ENCODE results near the gene ATXN1. TPM values are rescaled to one million over a fixed set of nuclear protein-coding genes. Genes with fewer than 3 reads are reported as not detected.
A peak's percentile ranks its signal among the peaks of the same experiment; 100 is the strongest.

Gene ATXN1
- total RNA-seq, 1 donor from 2014 or later: 64.5 TPM

DNA sequence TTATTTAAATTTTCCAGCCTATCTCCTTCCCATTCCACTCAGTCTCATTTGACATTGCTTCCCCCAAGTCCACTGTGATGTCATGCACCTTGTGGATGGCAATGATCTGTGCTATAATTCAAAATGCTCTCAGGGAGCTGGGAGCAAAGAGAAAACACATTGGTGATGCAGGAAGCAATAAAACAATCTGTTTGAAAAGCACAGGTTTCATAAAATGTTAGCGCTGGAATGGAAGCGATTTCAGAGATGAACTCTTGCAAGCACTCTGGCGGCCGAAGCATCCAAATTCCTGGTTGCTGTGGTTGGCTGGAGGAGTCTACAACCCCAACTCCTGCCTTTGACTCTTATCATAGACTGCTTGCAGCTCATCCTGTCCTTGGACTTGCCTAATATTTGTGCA is 355.9 kb downstream of the ATXN1 start:
- Mint-ChIP-seq H3K27ac (ENCODE audit: unreplicated experiment) (no peak overlapping the region), H3K4me1 (ENCODE audit: low read depth) (peaks cover 69% of the 10 kb centered on the region), H3K36me3 (ENCODE audit: low read depth) (peaks cover 8% of the 10 kb centered on the region), H3K9me3 (ENCODE audit: low read depth) (peaks cover 4% of the 10 kb centered on the region), H3K4me3 (ENCODE audit: unreplicated experiment) (no peak overlapping the region), H3K27me3 (ENCODE audit: low read depth) (no peaks in the 10 kb centered on the region)
- TF ChIP-seq, protein P1, sequence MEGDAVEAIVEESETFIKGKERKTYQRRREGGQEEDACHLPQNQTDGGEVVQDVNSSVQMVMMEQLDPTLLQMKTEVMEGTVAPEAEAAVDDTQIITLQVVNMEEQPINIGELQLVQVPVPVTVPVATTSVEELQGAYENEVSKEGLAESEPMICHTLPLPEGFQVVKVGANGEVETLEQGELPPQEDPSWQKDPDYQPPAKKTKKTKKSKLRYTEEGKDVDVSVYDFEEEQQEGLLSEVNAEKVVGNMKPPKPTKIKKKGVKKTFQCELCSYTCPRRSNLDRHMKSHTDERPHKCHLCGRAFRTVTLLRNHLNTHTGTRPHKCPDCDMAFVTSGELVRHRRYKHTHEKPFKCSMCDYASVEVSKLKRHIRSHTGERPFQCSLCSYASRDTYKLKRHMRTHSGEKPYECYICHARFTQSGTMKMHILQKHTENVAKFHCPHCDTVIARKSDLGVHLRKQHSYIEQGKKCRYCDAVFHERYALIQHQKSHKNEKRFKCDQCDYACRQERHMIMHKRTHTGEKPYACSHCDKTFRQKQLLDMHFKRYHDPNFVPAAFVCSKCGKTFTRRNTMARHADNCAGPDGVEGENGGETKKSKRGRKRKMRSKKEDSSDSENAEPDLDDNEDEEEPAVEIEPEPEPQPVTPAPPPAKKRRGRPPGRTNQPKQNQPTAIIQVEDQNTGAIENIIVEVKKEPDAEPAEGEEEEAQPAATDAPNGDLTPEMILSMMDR (IDR thresholded peaks at IDR 0.05): no peak
- no peak for DNase-seq (ENCODE audit: low spot score)

DNA sequence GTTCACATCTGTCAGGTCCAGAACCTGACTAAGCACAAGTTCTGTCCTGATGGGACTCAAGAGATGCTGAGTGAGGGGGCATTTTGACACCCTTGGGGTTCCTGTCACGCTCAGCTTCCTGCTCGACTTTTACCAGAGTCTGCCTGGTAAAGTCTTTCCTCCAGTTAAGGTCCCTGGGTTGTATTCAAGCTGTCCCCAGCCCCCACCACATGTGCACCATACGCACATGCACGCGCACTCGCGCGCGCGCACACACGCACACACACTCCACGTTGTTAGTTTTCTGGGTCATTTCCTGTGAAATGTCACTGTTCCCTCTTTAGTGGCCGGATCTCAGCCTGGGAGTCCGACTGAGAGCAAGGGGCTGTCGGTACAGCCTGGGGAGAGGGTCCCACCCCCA is 356.8 kb downstream of the ATXN1 start:
- no peak overlapping the region for H3K4me3 Mint-ChIP-seq (ENCODE audit: unreplicated experiment)
- H3K27ac Mint-ChIP-seq (ENCODE audit: unreplicated experiment): peak overlapping the region; percentile 88
- TF ChIP-seq, protein P1 (IDR thresholded peaks at IDR 0.05): no peak
- no peak for DNase-seq (ENCODE audit: low spot score)
- peaks cover 4% of the 10 kb centered on the region for H3K9me3 Mint-ChIP-seq (ENCODE audit: low read depth)
- peaks cover 8% of the 10 kb centered on the region for H3K36me3 Mint-ChIP-seq (ENCODE audit: low read depth)
- H3K27me3 Mint-ChIP-seq (ENCODE audit: low read depth): no peaks in the 10 kb centered on the region
- peaks cover 72% of the 10 kb centered on the region for H3K4me1 Mint-ChIP-seq (ENCODE audit: low read depth)

DNA sequence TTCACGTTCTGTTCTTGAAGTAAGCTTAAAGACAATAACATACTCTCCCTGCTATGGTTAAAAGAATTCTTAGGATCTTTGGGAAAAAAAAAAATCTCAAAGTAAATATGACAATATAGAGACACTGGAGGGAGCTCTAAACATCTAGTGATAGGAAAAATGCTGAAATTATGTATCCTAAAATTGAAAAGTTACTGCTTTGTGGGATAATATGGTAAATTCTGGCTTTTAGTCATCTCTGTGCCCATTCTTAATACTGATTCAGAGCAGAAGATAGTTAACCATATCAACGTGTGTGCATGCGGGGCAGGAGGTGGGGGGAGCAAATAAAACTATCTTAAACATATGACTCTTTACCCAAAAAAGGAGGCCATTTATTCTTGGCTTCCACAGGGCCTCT is 357.4 kb downstream of the ATXN1 start:
- no peak for DNase-seq (ENCODE audit: low spot score)
- TF ChIP-seq, protein P1 (IDR thresholded peaks at IDR 0.05): peak; percentile 82
- Mint-ChIP-seq H3K36me3 (ENCODE audit: low read depth) (peaks cover 8% of the 10 kb centered on the region), H3K27ac (ENCODE audit: unreplicated experiment) (peak overlapping the region; percentile 88), H3K4me3 (ENCODE audit: unreplicated experiment) (no peak overlapping the region), H3K27me3 (ENCODE audit: low read depth) (no peaks in the 10 kb centered on the region), H3K9me3 (ENCODE audit: low read depth) (peaks cover 4% of the 10 kb centered on the region), H3K4me1 (ENCODE audit: low read depth) (peaks cover 78% of the 10 kb centered on the region)

DNA sequence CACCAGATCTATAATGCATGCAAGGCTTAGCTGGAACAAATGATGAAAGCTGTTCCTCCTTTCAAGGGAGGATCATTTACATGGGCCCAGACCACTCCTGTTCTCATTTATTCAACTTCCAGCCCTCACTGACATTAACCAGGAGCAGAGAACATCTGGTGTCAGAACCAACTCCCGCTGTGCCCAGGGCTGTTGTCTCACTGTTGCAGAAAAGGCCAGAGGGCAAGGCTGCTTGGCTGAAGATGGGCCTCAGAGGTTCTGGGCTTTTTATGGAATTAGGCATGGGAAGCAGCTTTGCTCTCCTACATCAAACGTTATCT is 358.7 kb downstream of the ATXN1 start:
- peaks cover 91% of the 10 kb centered on the region for H3K4me1 Mint-ChIP-seq (ENCODE audit: low read depth)
- DNase-seq (ENCODE audit: low spot score): no peak
- no peaks in the 10 kb centered on the region for H3K27me3 Mint-ChIP-seq (ENCODE audit: low read depth)
- peaks cover 4% of the 10 kb centered on the region for H3K9me3 Mint-ChIP-seq (ENCODE audit: low read depth)
- peaks cover 3% of the 10 kb centered on the region for H3K36me3 Mint-ChIP-seq (ENCODE audit: low read depth)
- no peak overlapping the region for H3K4me3 Mint-ChIP-seq (ENCODE audit: unreplicated experiment)
- TF ChIP-seq, protein P1 (IDR thresholded peaks at IDR 0.05): no peak
- peak overlapping the region; percentile 95 for H3K27ac Mint-ChIP-seq (ENCODE audit: unreplicated experiment)

DNA sequence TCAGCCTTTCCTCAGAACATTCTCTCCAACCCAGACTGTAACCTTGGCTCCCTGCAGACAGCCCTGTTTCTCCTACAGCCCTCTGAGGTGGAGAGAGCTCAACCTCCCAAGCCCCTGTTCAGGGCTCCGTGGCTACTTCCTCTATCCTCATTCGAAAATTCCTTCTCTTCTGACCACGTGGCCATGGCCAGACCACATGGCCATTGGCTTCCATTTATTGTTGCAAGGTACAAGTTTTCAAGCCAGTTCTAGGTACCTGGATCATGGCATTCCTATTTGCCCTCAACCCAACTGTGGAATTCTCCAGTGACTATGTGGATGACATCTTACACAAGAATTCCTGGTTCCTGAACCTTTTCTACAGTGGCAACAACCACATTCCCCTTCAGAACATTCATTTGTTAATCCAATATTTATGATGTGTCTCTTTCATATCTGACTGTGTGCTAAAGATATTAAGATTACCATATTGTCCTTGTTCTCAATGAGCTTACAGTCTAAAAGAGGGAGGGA is 361.0 kb downstream of the ATXN1 start:
- Mint-ChIP-seq H3K9me3 (ENCODE audit: low read depth) (peaks cover 4% of the 10 kb centered on the region), H3K4me3 (ENCODE audit: unreplicated experiment) (no peak overlapping the region)
- TF ChIP-seq, protein P1 (IDR thresholded peaks at IDR 0.05): no peak

More for the DNA sequence above, 361.0 kb downstream of the ATXN1 start:
- no peak for DNase-seq (ENCODE audit: low spot score)
- Mint-ChIP-seq H3K4me1 (ENCODE audit: low read depth) (peaks cover 87% of the 10 kb centered on the region), H3K27ac (ENCODE audit: unreplicated experiment) (peak overlapping the region; percentile 84), H3K36me3 (ENCODE audit: low read depth) (peaks cover 3% of the 10 kb centered on the region), H3K27me3 (ENCODE audit: low read depth) (no peaks in the 10 kb centered on the region)

Measured in chondrocyte (in vitro differentiated cells).